ENCODE data around the gene DDX24.

Gene DDX24

DNA sequence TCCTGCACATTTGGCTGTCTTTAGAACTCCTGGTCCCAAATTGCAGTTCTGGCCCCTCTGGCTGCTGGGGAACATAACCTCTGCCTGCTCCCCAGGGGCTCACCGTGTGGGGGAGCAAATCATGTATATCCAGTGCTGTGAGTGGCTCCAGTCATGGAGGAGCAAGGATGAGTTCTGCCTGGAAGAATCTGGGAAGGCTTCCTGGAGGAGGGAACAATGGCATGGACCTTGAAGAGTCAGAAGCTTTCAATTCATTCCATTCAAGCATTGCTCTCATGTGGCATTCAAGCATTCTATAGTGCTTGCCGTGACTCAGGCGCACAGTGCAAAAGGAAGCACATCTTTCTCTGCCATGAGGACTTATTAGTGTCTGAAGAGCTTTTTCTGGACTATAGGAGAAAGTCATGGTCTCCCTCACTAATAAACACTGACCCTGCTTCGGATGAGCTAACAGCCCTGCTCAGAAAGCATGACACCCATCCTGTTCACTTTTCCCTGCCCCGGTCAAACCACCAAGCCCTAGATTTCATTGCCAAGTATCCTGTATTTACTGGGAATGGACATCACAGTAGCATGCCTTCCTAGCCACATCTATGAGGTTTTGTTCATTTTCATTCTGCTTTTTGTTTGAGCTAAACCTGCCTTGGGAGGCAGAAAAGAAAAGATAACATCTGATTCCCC lies 33.0 kb upstream of the DDX24 start:
- DNase-seq, result no peak

DNA sequence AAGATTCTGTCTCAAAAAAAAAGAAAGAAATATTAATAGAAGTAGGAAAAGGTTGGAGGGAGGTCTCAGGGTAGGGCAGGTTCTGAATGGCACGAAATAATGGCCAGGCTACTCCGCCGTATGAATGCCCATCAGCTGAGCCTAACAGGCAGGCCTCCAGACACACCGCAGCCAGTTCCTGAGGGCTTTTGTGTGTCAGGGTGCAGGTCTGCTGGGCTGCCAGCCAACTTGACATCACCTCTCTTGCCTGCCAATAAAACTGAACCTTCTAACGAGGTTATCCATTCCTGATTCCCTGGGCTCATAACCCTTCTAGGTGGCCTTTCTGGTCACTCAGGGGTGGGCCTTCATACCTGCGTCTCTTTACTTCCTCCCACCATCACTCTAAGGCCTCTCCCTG lies 32.5 kb upstream of the DDX24 start:
- DNase-seq, result no peak

GRCh38 chr14:94113073-94113472 lies 32.1 kb upstream of the DDX24 start:
- DNase-seq, result no peak

GRCh38 chr14:94112513-94113063 lies 31.6 kb upstream of the DDX24 start:
- DNase-seq, result no peak

GRCh38 chr14:94111276-94112095 lies 30.5 kb upstream of the DDX24 start:
- DNase-seq, result no peak

DNA sequence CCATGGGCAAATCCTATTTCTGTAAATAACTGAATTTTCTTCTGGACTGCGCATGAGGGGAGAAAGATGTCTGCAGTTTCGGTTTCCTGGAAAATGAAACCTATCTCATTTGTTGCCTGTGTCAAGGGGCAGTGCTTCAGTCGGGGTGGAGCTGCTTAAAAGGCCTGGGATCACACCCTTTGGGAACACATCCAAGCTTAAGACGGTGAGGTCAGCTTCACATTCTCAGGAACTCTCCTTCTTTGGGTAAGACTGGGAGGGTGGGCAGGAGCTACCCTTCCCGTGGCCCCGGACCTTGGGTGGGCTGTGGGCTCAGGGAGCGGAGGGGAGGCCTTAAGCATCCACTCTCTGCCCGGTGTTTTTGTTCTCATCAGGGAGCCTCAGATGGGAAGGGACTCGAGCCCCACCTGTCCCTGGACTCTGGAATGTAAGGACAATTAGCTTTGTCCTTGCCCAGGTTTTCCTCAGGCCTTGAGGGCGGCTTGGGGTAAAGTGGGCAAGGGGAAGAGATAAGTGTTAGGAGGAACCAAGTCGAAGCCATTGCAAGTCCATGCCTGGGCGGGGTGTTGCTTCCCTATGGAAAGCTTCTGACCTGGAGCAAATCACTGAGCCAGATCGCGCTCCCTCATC lies 29.7 kb upstream of the DDX24 start, which contains the start of gene IFI27:
TSS of gene IFI27 (plus strand) at position 185 of the 630 bp plus-strand sequence.
- no peak for DNase-seq

GRCh38 chr14:94109915-94110250 lies 28.9 kb upstream of the DDX24 start:
- DNase-seq, result no peak

DNA sequence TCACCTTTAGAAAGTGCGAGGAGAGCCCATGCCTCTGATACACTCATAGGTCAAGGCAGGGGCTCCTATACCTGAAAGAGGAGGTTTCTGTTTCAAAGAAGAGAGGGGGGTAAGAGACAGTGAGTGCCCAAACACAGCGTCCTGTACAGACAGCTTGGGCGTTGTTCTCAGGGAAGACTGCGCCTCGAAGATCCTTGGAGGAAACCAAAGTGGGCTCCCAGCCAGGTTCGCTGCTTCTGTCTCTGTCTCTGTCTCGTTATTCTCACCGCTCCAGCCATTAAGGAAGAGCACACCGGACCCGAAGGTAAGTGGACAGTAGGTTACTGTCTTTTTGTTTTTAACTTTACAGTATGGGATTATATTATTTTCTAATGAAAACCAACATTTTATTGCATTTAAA lies 23.7 kb upstream of the DDX24 start:
- DNase-seq, result no peak

DNA sequence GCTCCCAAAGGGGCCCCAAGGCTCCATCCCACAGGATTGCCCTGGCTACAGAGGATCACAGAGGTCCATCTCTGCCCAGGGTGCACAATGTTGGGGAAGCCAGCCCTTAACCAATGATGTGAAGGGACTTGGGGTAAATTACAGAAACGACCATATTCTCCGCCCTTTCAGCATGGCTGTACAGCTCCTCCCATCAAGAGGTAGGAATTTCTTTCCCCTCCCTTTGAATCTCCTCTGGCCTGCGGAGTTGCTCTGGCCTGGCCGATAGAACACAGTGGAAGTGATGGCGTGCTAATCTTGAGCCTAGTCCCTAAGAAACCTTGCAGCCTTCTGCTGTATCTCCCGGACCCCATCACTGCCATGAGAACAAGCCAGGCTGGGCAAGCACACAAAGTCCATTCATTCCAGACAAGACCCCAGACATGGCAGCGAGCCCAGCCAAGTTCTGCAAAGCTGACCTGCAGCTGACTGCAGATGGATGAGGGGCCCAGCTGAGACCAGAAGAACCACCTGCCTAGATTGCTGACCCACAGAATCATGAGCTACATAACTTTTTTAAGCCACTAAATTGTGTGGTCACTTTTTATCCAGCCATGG lies 22.6 kb upstream of the DDX24 start:
- no peak for DNase-seq

GRCh38 chr14:94102768-94103482 lies 21.9 kb upstream of the DDX24 start:
- DNase-seq, result no peak

DNA sequence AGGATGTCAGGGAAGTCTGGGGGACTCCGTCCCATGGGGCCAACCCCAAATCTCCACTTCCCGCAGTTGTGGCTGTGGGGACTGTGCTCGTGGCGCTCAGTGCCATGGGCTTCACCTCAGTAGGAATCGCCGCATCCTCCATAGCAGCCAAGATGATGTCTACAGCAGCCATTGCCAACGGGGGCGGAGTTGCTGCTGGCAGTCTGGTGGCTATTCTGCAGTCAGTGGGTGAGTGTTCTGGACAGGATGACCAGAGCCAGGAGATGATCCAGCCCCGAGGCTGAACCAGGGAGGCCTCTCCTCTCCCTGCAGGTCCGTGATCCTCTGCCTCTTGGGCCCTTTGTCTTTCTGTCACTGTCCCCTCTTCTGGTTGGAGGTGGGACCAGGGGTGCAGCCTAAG lies 20.7 kb upstream of the DDX24 start:
- no peak for DNase-seq

DNA sequence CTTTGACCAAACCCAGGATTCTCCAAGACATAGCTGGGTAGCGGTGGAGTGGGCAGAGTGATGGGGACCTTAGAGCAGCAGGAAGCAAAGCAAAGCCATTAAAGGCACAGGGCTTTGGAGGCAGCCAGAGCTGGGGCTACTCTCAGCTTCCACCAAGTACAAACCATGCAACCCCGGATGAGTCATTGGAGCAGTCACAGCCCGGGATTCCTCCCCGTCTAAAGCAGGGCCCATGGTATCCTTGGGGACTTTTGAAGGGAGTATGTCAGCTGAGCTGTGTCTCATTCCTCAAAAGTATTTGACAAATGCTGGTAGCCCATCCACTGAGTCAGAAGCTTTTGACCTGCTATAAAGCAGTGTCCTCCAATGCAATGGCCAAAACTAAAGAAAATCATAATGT lies 19.8 kb upstream of the DDX24 start:
- DNase-seq, result no peak

- no peak for DNase-seq
These were observed 18.0 kb upstream of the DDX24 start for GRCh38 chr14:94099006-94099405.

GRCh38 chr14:94098326-94098992 lies 17.5 kb upstream of the DDX24 start:
- no peak for DNase-seq

- DNase-seq, result no peak
These were observed 16.1 kb upstream of the DDX24 start for GRCh38 chr14:94097091-94097490.

DNA sequence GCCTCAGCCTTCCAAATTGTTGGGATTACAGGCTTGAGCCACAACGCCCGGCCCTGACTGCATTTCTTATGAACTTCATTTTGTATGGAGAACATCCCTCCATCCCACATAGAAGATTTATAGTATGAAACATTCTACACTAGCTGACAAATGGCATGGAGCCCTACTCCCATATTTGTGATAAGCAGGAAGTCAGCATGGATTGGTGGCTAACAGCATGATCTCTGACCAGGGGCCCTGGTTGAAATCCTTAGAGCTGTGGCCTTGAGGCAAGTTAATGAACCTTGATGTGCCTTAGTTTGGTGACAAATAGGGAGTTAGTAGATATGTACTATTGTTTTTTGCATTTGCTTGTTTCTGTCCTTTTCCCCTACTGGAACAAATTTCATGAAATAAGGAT lies 12.4 kb upstream of the DDX24 start:
- DNase-seq, result no peak

DNA sequence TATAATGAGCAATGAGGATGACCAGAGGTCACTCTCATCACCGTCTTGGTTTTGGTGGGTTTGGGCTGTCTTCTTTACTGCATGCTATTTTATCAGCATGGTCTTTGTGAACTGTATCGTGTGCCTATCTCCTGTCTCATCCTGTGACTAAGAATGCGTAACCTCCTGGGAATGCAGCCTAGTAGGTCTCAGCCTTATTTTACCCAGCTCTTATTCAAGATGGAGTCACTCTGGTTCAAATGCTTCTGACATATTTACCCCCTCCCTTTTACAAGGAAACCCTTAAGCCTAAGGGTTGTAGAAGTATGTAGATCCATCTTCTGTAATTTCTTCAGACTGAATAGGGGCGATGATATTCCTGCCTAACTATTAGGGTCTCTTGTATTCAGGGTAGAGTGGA lies 8.5 kb upstream of the DDX24 start:
- no peak for DNase-seq

- DNase-seq, result no peak
These were observed 7.5 kb upstream of the DDX24 start for GRCh38 chr14:94088516-94088915.

- no peak for DNase-seq
These were observed 6.9 kb upstream of the DDX24 start for GRCh38 chr14:94087891-94088290.

DNA sequence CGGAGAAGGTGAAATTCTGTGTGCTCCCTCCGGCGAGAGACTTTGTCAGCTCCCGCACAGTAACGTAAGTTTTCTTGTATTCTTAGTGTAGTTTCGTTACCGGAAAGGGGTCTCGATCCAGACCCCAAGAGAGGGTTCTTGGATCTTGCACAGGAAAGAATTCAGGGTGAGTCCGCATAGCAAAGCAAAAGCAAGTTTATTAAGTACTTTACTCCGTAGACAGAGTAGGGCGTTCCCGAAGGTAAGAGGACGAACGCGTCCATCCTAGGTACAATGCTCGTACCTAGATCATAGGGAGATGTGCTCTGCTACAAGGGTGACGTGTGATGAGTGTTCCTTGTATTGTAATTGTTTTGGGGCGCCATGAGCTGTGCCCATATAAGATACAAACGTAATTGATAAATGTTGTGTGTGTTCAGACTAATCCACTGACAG lies 401 bp upstream of the DDX24 start:
- DNase-seq, result no peak

DNA sequence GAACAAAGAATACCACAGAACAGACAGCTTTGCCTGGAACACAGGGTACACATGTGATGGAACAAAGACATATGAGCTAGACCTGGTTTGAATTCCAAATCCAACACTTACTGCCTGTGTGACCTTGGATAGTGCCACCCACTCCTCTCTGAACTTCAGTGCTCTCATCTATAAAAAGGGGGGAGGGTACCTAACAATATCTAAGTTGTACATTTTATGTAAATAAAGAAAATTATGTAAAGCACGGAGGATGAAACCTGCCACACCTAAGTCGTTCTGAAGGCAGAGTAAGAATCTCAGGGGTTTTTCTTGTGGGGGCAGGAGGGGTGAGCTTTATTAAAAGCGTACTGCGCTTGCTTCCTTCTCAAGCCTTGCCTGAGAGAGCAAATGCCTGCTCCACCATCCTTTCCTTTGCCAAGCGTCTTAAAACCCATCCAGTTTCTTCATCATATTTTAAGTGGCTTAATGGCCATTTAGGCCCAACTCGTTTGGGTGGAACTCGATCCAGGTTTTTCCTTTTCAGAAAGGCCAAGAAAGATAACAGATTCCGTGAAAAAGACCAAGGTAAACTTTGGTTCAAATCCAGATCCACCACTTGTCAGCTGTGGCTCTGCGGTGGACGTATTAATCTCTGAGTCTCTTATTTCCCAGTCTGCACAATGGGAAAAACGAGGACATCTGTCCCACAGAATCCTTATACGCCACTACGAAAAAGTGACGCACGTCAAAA lies 946 bp downstream of the DDX24 start:
- no peak for DNase-seq

Data from activated naive CD4-positive, alpha-beta T cell treated with Interleukin-2 at 50 U/mL for 16 hours (primary cell).